Mesenchymal stem cell (in vitro differentiated cells and primary cell): ENCODE data around the gene CST3.

Experiments used
- DNase-seq: peaks from one replicate; pipeline ENCODE4 v3.0.0-alpha.2; 2013
- H2AFZ ChIP-seq: one replicate; pipeline ENCODE4 v1.6.1; 2013; ENCODE audit warnings: low read depth, mild to moderate bottlenecking, control low read depth, inconsistent platforms, low read length, moderate library complexity
- H2AK5ac ChIP-seq: 2 replicates; pipeline ENCODE4 v1.6.1; 2013; ENCODE audit warnings: low read length, moderate library complexity, mild to moderate bottlenecking, inconsistent platforms; ENCODE audit not compliant: severe bottlenecking
- H2BK120ac ChIP-seq: one replicate; pipeline ENCODE4 v1.6.1; 2013; ENCODE audit warnings: low read depth, mild to moderate bottlenecking, inconsistent platforms, low read length, moderate library complexity
- H2BK12ac ChIP-seq, 2 experiments: one replicate each; pipeline ENCODE4 v1.6.1; 2013; ENCODE audit warnings: inconsistent platforms in 2 of 2, low read length in 2 of 2, mild to moderate bottlenecking in 2 of 2, moderate library complexity in 2 of 2, control low read depth in 1 of 2
- H2BK15ac ChIP-seq: one replicate; pipeline ENCODE4 v1.6.1; 2013; ENCODE audit warnings: mild to moderate bottlenecking, low read depth, inconsistent platforms; ENCODE audit not compliant: poor library complexity, severe bottlenecking
- H2BK5ac ChIP-seq: 2 replicates; pipeline ENCODE4 v1.6.1; 2013; ENCODE audit warnings: low read depth, mild to moderate bottlenecking, low read length, control low read depth, inconsistent platforms; ENCODE audit not compliant: poor library complexity, severe bottlenecking
- H3K14ac ChIP-seq, 2 experiments: one replicate each; pipeline ENCODE4 v1.6.1; 2013; ENCODE audit warnings: inconsistent platforms in 2 of 2, low read length in 2 of 2, control low read depth in 1 of 2, mild to moderate bottlenecking in 1 of 2, moderate library complexity in 1 of 2
- H3K18ac ChIP-seq, 2 experiments: one replicate each; pipeline ENCODE4 v1.6.1; 2013; ENCODE audit warnings: inconsistent platforms in 2 of 2, low read length in 2 of 2, control low read depth in 1 of 2, low read depth in 1 of 2, mild to moderate bottlenecking in 1 of 2
- H3K23ac ChIP-seq, 2 experiments: one replicate each; pipeline ENCODE4 v1.6.1; 2013; ENCODE audit warnings: inconsistent platforms in 2 of 2, low read length in 2 of 2, mild to moderate bottlenecking in 2 of 2, moderate library complexity in 2 of 2, control low read depth in 1 of 2
- H3K27ac ChIP-seq: 2 replicates; pipeline ENCODE4 v1.5.1; 2013; ENCODE audit warnings: mild to moderate bottlenecking, moderate library complexity, low read length, control low read depth, inconsistent platforms; ENCODE audit not compliant: poor library complexity, severe bottlenecking
- H3K27me3 ChIP-seq, 2 experiments: 2 replicates each; pipeline versions ENCODE4 v1.6.1 to v1.7.0; 2013; ENCODE audit warnings: low read length in 2 of 2, mild to moderate bottlenecking in 2 of 2, moderate library complexity in 2 of 2, control low read depth in 1 of 2, inconsistent platforms in 1 of 2; ENCODE audit not compliant: control insufficient read depth in 1 of 2, insufficient read depth in 1 of 2
- H3K36me3 ChIP-seq, 2 experiments: 2 replicates each; pipeline versions ENCODE4 v1.6.1 to v1.7.0; 2013; ENCODE audit warnings: low read length in 2 of 2, control low read depth in 1 of 2, inconsistent platforms in 1 of 2, low read depth in 1 of 2, mild to moderate bottlenecking in 1 of 2; ENCODE audit not compliant: insufficient read depth in 2 of 2, control insufficient read depth in 1 of 2
- H3K4ac ChIP-seq, 2 experiments: one replicate each; pipeline ENCODE4 v1.6.1; 2013; ENCODE audit warnings: inconsistent platforms in 2 of 2, low read length in 2 of 2, mild to moderate bottlenecking in 2 of 2, moderate library complexity in 2 of 2, control low read depth in 1 of 2, low read depth in 1 of 2
- H3K4me1 ChIP-seq: 2 replicates; pipeline ENCODE4 v1.6.1; 2013; ENCODE audit warnings: low read depth, low read length, control low read depth; ENCODE audit not compliant: control insufficient read depth, insufficient read depth
- H3K4me2 ChIP-seq: 2 replicates; pipeline ENCODE4 v1.6.1; 2013; ENCODE audit warnings: low read length, mild to moderate bottlenecking, inconsistent platforms; ENCODE audit not compliant: poor library complexity, severe bottlenecking
- H3K4me3 ChIP-seq, 2 experiments: 2 replicates each; pipeline versions ENCODE4 v1.5.1 to v1.7.0; 2013; ENCODE audit warnings: low read length in 2 of 2, mild to moderate bottlenecking in 2 of 2, control low read depth in 1 of 2, low read depth in 1 of 2; ENCODE audit not compliant: insufficient read depth in 1 of 2
- H3K79me1 ChIP-seq: replicated peaks from 2 replicates; pipeline ENCODE4 v1.6.1; 2013; ENCODE audit warnings: mild to moderate bottlenecking, control low read depth, low read length, inconsistent platforms; ENCODE audit not compliant: poor library complexity, severe bottlenecking
- H3K9ac ChIP-seq: 2 replicates; pipeline ENCODE4 v1.7.0; 2013; ENCODE audit warnings: mild to moderate bottlenecking, low read length, moderate library complexity
- H3K9me3 ChIP-seq: 2 replicates; pipeline ENCODE4 v1.7.0; 2013; ENCODE audit warnings: mild to moderate bottlenecking, low read length; ENCODE audit not compliant: control insufficient read depth
- H4K8ac ChIP-seq: one replicate; pipeline ENCODE4 v1.6.1; 2013; ENCODE audit warnings: inconsistent platforms, mild to moderate bottlenecking, low read length, moderate library complexity
- H4K91ac ChIP-seq: one replicate; pipeline ENCODE4 v1.6.1; 2013; ENCODE audit warnings: mild to moderate bottlenecking, low read length, inconsistent platforms
- WGBS: methylation state at CpG from one replicate; pipeline ENCODE4 v1.1.7; 2013; ENCODE audit warnings: mixed read lengths; 5-methylcytosine and 5-hydroxymethylcytosine counted together

Gene CST3

DNA sequence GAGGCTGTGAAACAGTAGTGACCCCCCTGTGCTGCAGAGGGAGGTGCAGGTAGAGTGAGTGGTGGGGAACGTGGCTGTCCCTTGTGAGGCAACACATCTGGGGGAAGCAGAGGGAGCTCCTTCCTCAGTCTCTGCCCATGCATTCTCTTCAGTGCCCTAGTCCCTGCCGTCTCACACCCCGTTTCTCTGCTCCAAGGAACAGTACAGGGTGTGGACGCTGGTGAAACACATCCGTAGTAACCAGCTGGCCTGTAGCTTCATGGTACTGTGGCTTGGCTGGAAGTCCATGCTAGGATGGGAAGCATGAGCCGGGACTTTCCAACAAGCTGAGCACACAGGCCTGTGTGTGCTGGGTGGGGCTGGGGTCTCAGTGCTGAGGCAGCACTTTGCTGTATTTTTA lies 25.4 kb upstream of the CST3 start:
- Histone ChIP-seq H3K14ac (no peak overlapping the region), H2AK5ac (no peak overlapping the region), H3K27ac (no peak overlapping the region), H3K9me3 (no peaks in the 10 kb centered on the region), H3K4ac (no peak overlapping the region), H3K79me1 (no peaks in the 10 kb centered on the region), H3K4me2 (no peak overlapping the region), H4K8ac (no peak overlapping the region), H3K4me3 (no peak overlapping the region), H3K23ac (no peak overlapping the region), H4K91ac (no peak overlapping the region), H2BK120ac (no peak overlapping the region), H2BK5ac (no peak overlapping the region), H3K18ac (no peak overlapping the region), H3K4me1 (peaks cover 22% of the 10 kb centered on the region), H2AFZ (no peak overlapping the region), H2BK12ac (no peak overlapping the region), H3K27me3 (peaks cover 0 to 5% of the 10 kb centered on the region in 2 experiments), H2BK15ac (no peak overlapping the region), H3K9ac (no peak overlapping the region), H3K36me3 (no peaks in the 10 kb centered on the region)
- no peak for DNase-seq
- whole genome bisulfite sequencing, result 96% methylated on average over 6 of the region's 6 CpGs

- H3K4me3 ChIP-seq, result no peak overlapping the region
- no peak overlapping the region for H3K27ac ChIP-seq
- WGBS, result 88% methylated on average over 9 of the region's 9 CpGs
- peak overlapping the region in 1 of 2 experiments; percentile 15 for H3K14ac ChIP-seq
- no peak overlapping the region for H3K4ac ChIP-seq
- peaks cover 22% of the 10 kb centered on the region for H3K4me1 ChIP-seq
- no peaks in the 10 kb centered on the region for H3K27me3 ChIP-seq
- H4K8ac ChIP-seq, result no peak overlapping the region
- H3K9me3 ChIP-seq, result no peaks in the 10 kb centered on the region
- H3K36me3 ChIP-seq, result no peaks in the 10 kb centered on the region
- H2BK12ac ChIP-seq, result no peak overlapping the region
- no peak overlapping the region for H2BK5ac ChIP-seq
- no peak overlapping the region for H3K4me2 ChIP-seq
- no peak overlapping the region for H3K18ac ChIP-seq
- H2BK120ac ChIP-seq, result no peak overlapping the region
- peak overlapping the region; percentile 26 for H2AK5ac ChIP-seq
- no peak overlapping the region for H3K9ac ChIP-seq
- no peak overlapping the region for H2AFZ ChIP-seq
- DNase-seq, result no peak
- H3K23ac ChIP-seq, result no peak overlapping the region
- no peak overlapping the region for H2BK15ac ChIP-seq
- H4K91ac ChIP-seq, result no peak overlapping the region
- no peaks in the 10 kb centered on the region for H3K79me1 ChIP-seq
Observed at GRCh38 chr20:23662276-23662870, 24.6 kb upstream of the CST3 start.

GRCh38 chr20:23661002-23661429 lies 23.3 kb upstream of the CST3 start:
- H3K4me2 ChIP-seq, result no peak overlapping the region
- H3K9me3 ChIP-seq, result no peaks in the 10 kb centered on the region
- H4K91ac ChIP-seq, result no peak overlapping the region
- H2BK15ac ChIP-seq, result no peak overlapping the region
- WGBS, result 92% methylated on average over 5 of the region's 6 CpGs
- H3K27ac ChIP-seq, result no peak overlapping the region
- no peak overlapping the region for H3K18ac ChIP-seq
- no peak overlapping the region for H3K23ac ChIP-seq
- H2BK5ac ChIP-seq, result no peak overlapping the region
- no peaks in the 10 kb centered on the region for H3K36me3 ChIP-seq
- H3K27me3 ChIP-seq, result no peaks in the 10 kb centered on the region
- no peak overlapping the region for H2AFZ ChIP-seq
- no peak overlapping the region for H3K4ac ChIP-seq
- no peak overlapping the region for H2BK12ac ChIP-seq
- H3K79me1 ChIP-seq, result no peaks in the 10 kb centered on the region
- H2AK5ac ChIP-seq, result peak overlapping the region; percentile 79
- H2BK120ac ChIP-seq, result no peak overlapping the region
- no peak for DNase-seq
- H3K4me3 ChIP-seq, result no peak overlapping the region
- no peak overlapping the region for H3K14ac ChIP-seq
- no peak overlapping the region for H3K9ac ChIP-seq
- H3K4me1 ChIP-seq, result peaks cover 26% of the 10 kb centered on the region
- H4K8ac ChIP-seq, result no peak overlapping the region

DNA sequence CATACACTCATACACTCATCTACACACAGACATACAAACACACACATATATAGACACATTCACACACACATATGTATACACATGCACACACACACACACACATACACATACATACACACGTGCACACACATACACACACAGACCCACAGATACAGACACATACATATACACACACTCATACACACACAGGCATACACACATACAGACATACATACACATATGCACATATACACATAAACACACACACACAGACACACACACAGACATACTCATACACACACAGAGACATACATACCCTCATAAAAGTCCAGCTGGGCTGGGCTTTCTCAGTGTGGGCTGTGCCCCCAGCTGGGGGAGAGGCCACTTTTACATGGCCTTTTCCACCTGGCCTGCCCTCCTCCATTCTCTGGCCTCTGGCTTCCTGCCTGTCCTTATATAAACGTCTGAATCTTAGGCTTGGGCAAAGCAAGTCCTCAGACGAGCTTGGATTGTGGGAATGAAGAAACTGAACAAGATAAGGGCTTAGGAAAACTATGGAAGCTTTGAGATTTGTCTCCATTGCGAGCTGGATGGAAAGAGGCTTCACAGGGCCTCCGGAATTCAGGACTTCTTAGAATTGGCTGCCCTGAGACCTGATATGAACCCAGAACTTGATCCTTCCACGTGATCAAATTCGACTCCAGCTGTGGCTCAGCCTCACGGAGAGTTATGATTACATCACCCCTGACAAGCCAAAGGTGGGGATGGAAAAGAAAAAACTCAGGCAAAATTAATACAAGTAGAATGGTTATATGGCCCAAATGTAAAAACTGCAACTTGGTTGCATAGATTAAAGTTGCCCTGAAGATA lies 22.5 kb upstream of the CST3 start:
- Histone ChIP-seq H3K14ac (peak overlapping the region in 1 of 2 experiments; percentile 89), H3K4me3 (peak overlapping the region in 1 of 2 experiments; percentile 19), H2AFZ (peak overlapping the region; percentile 31), H4K91ac (no peak overlapping the region), H2BK120ac (no peak overlapping the region), H2BK5ac (peak overlapping the region; percentile 75), H3K36me3 (no peaks in the 10 kb centered on the region), H2BK15ac (no peak overlapping the region), H3K18ac (no peak overlapping the region), H3K9ac (peak overlapping the region; percentile 27), H3K27me3 (no peaks in the 10 kb centered on the region), H4K8ac (peak overlapping the region; percentile 29), H3K9me3 (no peaks in the 10 kb centered on the region), H3K4ac (peak overlapping the region in 1 of 2 experiments; percentile 24), H3K27ac (peak overlapping the region; percentile 97), H3K4me2 (no peak overlapping the region), H2BK12ac (no peak overlapping the region), H3K79me1 (no peaks in the 10 kb centered on the region), H3K23ac (no peak overlapping the region), H2AK5ac (peak overlapping the region; percentile 93), H3K4me1 (peaks cover 31% of the 10 kb centered on the region)
- no peak for DNase-seq
- 76% methylated on average over 8 of the region's 8 CpGs for WGBS
